Measurements from ENCODE around the gene GALNT5.
A peak's percentile ranks its signal among the peaks of the same experiment; 100 is the strongest.
"Not testable (repeated sequence)": the region's sequence is repeated elsewhere in the genome, so short reads cannot be mapped to it uniquely, and the experiment has no call there.

GALNT5 gene

GRCh38 chr2:157327621-157328500 lies 70.4 kb downstream of the GALNT5 start:
- DNase-seq (ENCODE audit: low spot score) = peak; percentile 82

- DNase-seq (ENCODE audit: low spot score) = no peak
These were observed 72.0 kb downstream of the GALNT5 start for GRCh38 chr2:157329524-157329923.

GRCh38 chr2:157333304-157334047 lies 76.0 kb downstream of the GALNT5 start:
- no peak for DNase-seq (ENCODE audit: low spot score)

GRCh38 chr2:157334335-157334734 lies 76.8 kb downstream of the GALNT5 start:
- DNase-seq (ENCODE audit: low spot score) = no peak

- no peak for DNase-seq (ENCODE audit: low spot score)
These were observed 77.3 kb downstream of the GALNT5 start for GRCh38 chr2:157334797-157335196.

GRCh38 chr2:157336137-157337010 lies 78.9 kb downstream of the GALNT5 start:
- peak; percentile 17 for DNase-seq (ENCODE audit: low spot score)

- no peak for DNase-seq (ENCODE audit: low spot score)
These were observed 80.5 kb downstream of the GALNT5 start for GRCh38 chr2:157337978-157338377.

GRCh38 chr2:157339965-157340655 lies 82.6 kb downstream of the GALNT5 start:
- DNase-seq (ENCODE audit: low spot score) = no peak

- DNase-seq (ENCODE audit: low spot score) = not testable (repeated sequence)
These were observed 83.9 kb downstream of the GALNT5 start for GRCh38 chr2:157341381-157341780.

GRCh38 chr2:157345647-157346389 lies 88.3 kb downstream of the GALNT5 start:
- no peak for DNase-seq (ENCODE audit: low spot score)

- no peak for DNase-seq (ENCODE audit: low spot score)
These were observed 90.9 kb downstream of the GALNT5 start for GRCh38 chr2:157348291-157348921.

GRCh38 chr2:157349949-157350515 lies 92.5 kb downstream of the GALNT5 start:
- DNase-seq (ENCODE audit: low spot score) = no peak

- DNase-seq (ENCODE audit: low spot score) = no peak
These were observed 98.1 kb downstream of the GALNT5 start for GRCh38 chr2:157355618-157356017.

- no peak for DNase-seq (ENCODE audit: low spot score)
These were observed 102.1 kb downstream of the GALNT5 start for GRCh38 chr2:157359628-157360027.

GRCh38 chr2:157361526-157361925 lies 104.0 kb downstream of the GALNT5 start:
- no peak for DNase-seq (ENCODE audit: low spot score)

- no peak for DNase-seq (ENCODE audit: low spot score)
These were observed 105.1 kb downstream of the GALNT5 start for GRCh38 chr2:157362627-157363026.

- DNase-seq (ENCODE audit: low spot score) = no peak
These were observed 106.2 kb downstream of the GALNT5 start for GRCh38 chr2:157363612-157364101.

Data from germinal center (tissue), 1 donor.